Measurements from ENCODE around the gene MANBA. TPM values are rescaled to one million over a fixed set of nuclear protein-coding genes. Genes with fewer than 3 reads are reported as not detected.

MANBA gene
- polyA plus RNA-seq, 1 donor: 23.9 TPM

GRCh38 chr4:102683881-102684609, 76.7 kb downstream of the MANBA start:
- DNase-seq: no peak

GRCh38 chr4:102678695-102679335, 82.0 kb downstream of the MANBA start:
- no peak for DNase-seq

- no peak for DNase-seq
Observed at GRCh38 chr4:102678107-102678506, 82.7 kb downstream of the MANBA start.

- no peak for DNase-seq
Observed at GRCh38 chr4:102675141-102675540, 85.6 kb downstream of the MANBA start.

- no peak for DNase-seq
Observed at GRCh38 chr4:102667001-102667400, 93.8 kb downstream of the MANBA start.

- no peak for DNase-seq
Observed at GRCh38 chr4:102665527-102665926, 95.2 kb downstream of the MANBA start.

GRCh38 chr4:102663073-102663472, 97.7 kb downstream of the MANBA start:
- no peak for DNase-seq

GRCh38 chr4:102657206-102657605, 103.6 kb downstream of the MANBA start:
- no peak for DNase-seq

GRCh38 chr4:102647117-102647516, 113.7 kb downstream of the MANBA start:
- no peak for DNase-seq

- DNase-seq: no peak
Observed at GRCh38 chr4:102642631-102643298, 118.0 kb downstream of the MANBA start.

- DNase-seq: no peak
Observed at GRCh38 chr4:102641793-102642192, 119.0 kb downstream of the MANBA start.

GRCh38 chr4:102640669-102641068, 120.1 kb downstream of the MANBA start:
- DNase-seq: no peak

- DNase-seq: no peak
Observed at GRCh38 chr4:102639598-102639997, 121.2 kb downstream of the MANBA start.

- DNase-seq: no peak
Observed at GRCh38 chr4:102638621-102639020, 122.1 kb downstream of the MANBA start.

GRCh38 chr4:102637391-102637790, 123.4 kb downstream of the MANBA start:
- no peak for DNase-seq

- no peak for DNase-seq
Observed at GRCh38 chr4:102633100-102633499, 127.7 kb downstream of the MANBA start.

- no peak for DNase-seq
Observed at GRCh38 chr4:102632241-102633065, 128.3 kb downstream of the MANBA start.

- no peak for DNase-seq
Observed at GRCh38 chr4:102631616-102632015, 129.2 kb downstream of the MANBA start.

GRCh38 chr4:102629673-102630072, 131.1 kb downstream of the MANBA start:
- no peak for DNase-seq

GRCh38 chr4:102627831-102628523, 132.8 kb downstream of the MANBA start:
- no peak for DNase-seq

GRCh38 chr4:102625232-102625930, 135.4 kb downstream of the MANBA start:
- DNase-seq: no peak
